Right kidney (tissue), 1 donor: Measurements from ENCODE around the gene MCM6.
"Not testable (repeated sequence)": the region's sequence is repeated elsewhere in the genome, so short reads cannot be mapped to it uniquely, and the experiment has no call there.

ENCODE experiments used
- DNase-seq: peaks from one replicate; pipeline ENCODE4 v3.0.0-alpha.2; 2016

The MCM6 gene

GRCh38 chr2:135821190-135821589, 55.1 kb downstream of the MCM6 start:
- DNase-seq = no peak

- DNase-seq = no peak
Observed at GRCh38 chr2:135820003-135820618, 56.1 kb downstream of the MCM6 start.

- no peak for DNase-seq
Observed at GRCh38 chr2:135818937-135819610, 57.2 kb downstream of the MCM6 start.

- DNase-seq = no peak
Observed at GRCh38 chr2:135817951-135818350, 58.3 kb downstream of the MCM6 start.

- DNase-seq = no peak
Observed at GRCh38 chr2:135817466-135817865, 58.8 kb downstream of the MCM6 start.

GRCh38 chr2:135815269-135815668, 61.0 kb downstream of the MCM6 start:
- no peak for DNase-seq

GRCh38 chr2:135812907-135813511, 63.2 kb downstream of the MCM6 start:
- DNase-seq = no peak

GRCh38 chr2:135807874-135808273, 68.4 kb downstream of the MCM6 start:
- DNase-seq = not testable (repeated sequence)

- no peak for DNase-seq
Observed at GRCh38 chr2:135803278-135803677, 73.0 kb downstream of the MCM6 start.

- DNase-seq = no peak
Observed at GRCh38 chr2:135802350-135802749, 73.9 kb downstream of the MCM6 start.

GRCh38 chr2:135800513-135801460, 75.5 kb downstream of the MCM6 start:
- no peak for DNase-seq

GRCh38 chr2:135799738-135800137, 76.5 kb downstream of the MCM6 start:
- DNase-seq = no peak

GRCh38 chr2:135798762-135799161, 77.5 kb downstream of the MCM6 start:
- no peak for DNase-seq

GRCh38 chr2:135798275-135798705, 78.0 kb downstream of the MCM6 start:
- DNase-seq = no peak

GRCh38 chr2:135797497-135798274, 78.6 kb downstream of the MCM6 start:
- peak; percentile 43 for DNase-seq

GRCh38 chr2:135796606-135797005, 79.6 kb downstream of the MCM6 start:
- DNase-seq = no peak

- DNase-seq = not testable (repeated sequence)
Observed at GRCh38 chr2:135795641-135796040, 80.6 kb downstream of the MCM6 start.

GRCh38 chr2:135792401-135793150, 83.7 kb downstream of the MCM6 start:
- DNase-seq = no peak

GRCh38 chr2:135791418-135792190, 84.6 kb downstream of the MCM6 start:
- no peak for DNase-seq

- DNase-seq = no peak
Observed at GRCh38 chr2:135790423-135790822, 85.8 kb downstream of the MCM6 start.
